Fibroblast of gingiva (primary cell): ENCODE results near the gene NKPD1.

Experiments used
- DNase-seq: peaks from one replicate; pipeline ENCODE4 v3.0.0-alpha.2; 2011; ENCODE audit warnings: low read depth

NKPD1 gene

GRCh38 chr19:45160870-45161737 lies at the start of gene NKPD1:
Gene NKPD1 (minus strand): TSS chr19:45160982. CDS start chr19:45160150, 832 bp downstream.
- no peak for DNase-seq

- no peak for DNase-seq
Observed at GRCh38 chr19:45206328-45206727, 45.5 kb upstream of the NKPD1 start.

GRCh38 chr19:45205810-45206209 lies 45.0 kb upstream of the NKPD1 start:
- DNase-seq = no peak

GRCh38 chr19:45202637-45203036 lies 41.9 kb upstream of the NKPD1 start:
- no peak for DNase-seq

- DNase-seq = peak; percentile 82
Observed at GRCh38 chr19:45200568-45200967, 39.8 kb upstream of the NKPD1 start.

- DNase-seq = peak; percentile 23
Observed at GRCh38 chr19:45195764-45196163, 35.0 kb upstream of the NKPD1 start.

GRCh38 chr19:45191375-45191774 lies 30.6 kb upstream of the NKPD1 start:
- no peak for DNase-seq

GRCh38 chr19:45189971-45190370 lies 29.2 kb upstream of the NKPD1 start:
- DNase-seq = no peak

- no peak for DNase-seq
Observed at GRCh38 chr19:45187421-45188100, 26.8 kb upstream of the NKPD1 start.

GRCh38 chr19:45186509-45187334 lies 25.9 kb upstream of the NKPD1 start:
- no peak for DNase-seq

- no peak for DNase-seq
Observed at GRCh38 chr19:45184115-45184514, 23.3 kb upstream of the NKPD1 start.

GRCh38 chr19:45182758-45183157 lies 22.0 kb upstream of the NKPD1 start:
- no peak for DNase-seq

GRCh38 chr19:45180936-45181335 lies 20.2 kb upstream of the NKPD1 start:
- DNase-seq = no peak

GRCh38 chr19:45179892-45180370 lies 19.1 kb upstream of the NKPD1 start:
- DNase-seq = no peak

GRCh38 chr19:45179072-45179891 lies 18.5 kb upstream of the NKPD1 start:
- DNase-seq = peak; percentile 28

GRCh38 chr19:45178262-45179071 lies 17.7 kb upstream of the NKPD1 start, which contains the start of gene BLOC1S3:
Gene BLOC1S3 (plus strand): TSS chr19:45178784. CDS start chr19:45179297, 513 bp downstream.
- DNase-seq = peak; percentile 100

GRCh38 chr19:45177817-45178261 lies 17.1 kb upstream of the NKPD1 start, which contains the start of gene TRAPPC6A:
Gene TRAPPC6A (minus strand): TSS chr19:45178237. CDS start chr19:45178218, 19 bp downstream.
- DNase-seq = peak; percentile 21

GRCh38 chr19:45175515-45176345 lies 14.9 kb upstream of the NKPD1 start:
- DNase-seq = no peak

GRCh38 chr19:45173816-45174215 lies 13.0 kb upstream of the NKPD1 start:
- DNase-seq = no peak
